IPS-18c (cell line): Measurements from ENCODE around the gene SAMMSON.

ENCODE experiments used
- H3K4me3 ChIP-seq: 2 replicates; pipeline ENCODE4 v1.7.0; 2013; ENCODE audit warnings: low read depth, mild to moderate bottlenecking, low read length, moderate library complexity; ENCODE audit not compliant: insufficient read depth
- H3K9me3 ChIP-seq: one replicate; pipeline ENCODE4 v1.6.1; 2013; ENCODE audit warnings: mild to moderate bottlenecking, low read length, moderate library complexity; ENCODE audit not compliant: control insufficient read depth, insufficient read depth

SAMMSON gene

DNA sequence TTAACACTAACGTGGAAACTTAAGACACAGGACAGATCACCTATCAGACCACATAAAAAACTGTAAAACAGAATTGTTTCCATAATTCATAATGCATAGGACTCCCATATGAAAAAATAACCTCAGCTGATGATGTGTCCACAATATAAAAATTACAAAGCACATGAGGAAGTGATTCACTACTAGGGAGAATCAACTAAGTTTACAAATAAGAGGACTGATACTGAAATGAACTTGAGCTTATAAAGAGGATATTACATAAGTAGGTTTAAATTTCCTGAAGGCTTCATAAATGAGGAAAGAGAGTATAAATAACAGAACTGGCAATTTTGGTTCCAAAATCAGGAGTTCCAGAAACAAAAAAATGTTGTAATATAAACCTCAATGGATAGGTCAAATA, 111.9 kb downstream of the SAMMSON start:
- Histone ChIP-seq H3K4me3 (no peak overlapping the region), H3K9me3 (no peaks in the 10 kb centered on the region)

- H3K9me3 ChIP-seq = no peaks in the 10 kb centered on the region
- no peak overlapping the region for H3K4me3 ChIP-seq
These were observed 113.2 kb downstream of the SAMMSON start for GRCh38 chr3:70112751-70113150.

GRCh38 chr3:70114431-70114830, 114.9 kb downstream of the SAMMSON start:
- no peak overlapping the region for H3K4me3 ChIP-seq
- no peaks in the 10 kb centered on the region for H3K9me3 ChIP-seq

- Histone ChIP-seq H3K4me3 (no peak overlapping the region), H3K9me3 (no peaks in the 10 kb centered on the region)
These were observed 120.3 kb downstream of the SAMMSON start for GRCh38 chr3:70119879-70120278.
